Spleen (tissue), 11 donors: ENCODE measurements around the gene TNXB. TPM values are rescaled to one million over a fixed set of nuclear protein-coding genes. Genes with fewer than 3 reads are reported as not detected.
"Not testable (repeated sequence)": the region's sequence is repeated elsewhere in the genome, so short reads cannot be mapped to it uniquely, and the experiment has no call there.

Experiments
- DNase-seq: peaks from one replicate; pipeline ENCODE4 v3.0.0-alpha.2; 2020
- H3K27ac ChIP-seq, 8 donors: fragments of 200-600 bp; sonication (generic) in 7 of 8; 1 replicate in 4 of 8; 2 replicates in 4 of 8; pipeline versions ENCODE4 v1.5.0 to v1.8.0; 2016 to 2021; ENCODE audit warnings: inconsistent platforms in 4 of 8, mild to moderate bottlenecking in 4 of 8, moderate library complexity in 1 of 8
- H3K27me3 ChIP-seq, 7 donors: fragments of 200-600 bp; sonication (generic) in 6 of 7; replicated peaks in 1 of 7; 1 replicate in 4 of 7; 2 replicates in 3 of 7; pipeline versions ENCODE4 v1.5.0 to v1.8.0; 2016 to 2021; ENCODE audit warnings: inconsistent platforms in 3 of 7, mild to moderate bottlenecking in 1 of 7
- H3K36me3 ChIP-seq, 6 donors: fragments of 200-600 bp; sonication (generic) in 5 of 6; 1 replicate in 4 of 6; 2 replicates in 2 of 6; pipeline versions ENCODE4 v1.5.0 to v1.8.0; 2016 to 2021; ENCODE audit warnings: inconsistent platforms in 2 of 6
- H3K4me1 ChIP-seq, 6 donors: fragments of 200-600 bp; sonication (generic) in 5 of 6; 1 replicate in 3 of 6; 2 replicates in 3 of 6; pipeline versions ENCODE4 v1.5.0 to v1.8.0; 2016 to 2021; ENCODE audit warnings: inconsistent platforms in 3 of 6
- H3K4me3 ChIP-seq, 8 donors: fragments of 200-600 bp; sonication (generic) in 7 of 8; 1 replicate in 4 of 8; 2 replicates in 4 of 8; pipeline versions ENCODE4 v1.5.0 to v1.8.0; 2016 to 2021; ENCODE audit warnings: inconsistent platforms in 4 of 8, mild to moderate bottlenecking in 4 of 8, moderate library complexity in 2 of 8
- H3K9me3 ChIP-seq, 8 donors: fragments of 200-600 bp; sonication (generic) in 7 of 8; 1 replicate in 4 of 8; 2 replicates in 4 of 8; pipeline versions ENCODE4 v1.5.0 to v1.8.0; 2016 to 2021; ENCODE audit warnings: inconsistent platforms in 4 of 8
- CTCF ChIP-seq, 11 experiments: fragments of 200-600 bp in 7 of 11; fragments of 450-650 bp in 4 of 11; sonication (generic) in 4 of 11; IDR thresholded peaks in 8 of 11; conservative IDR thresholded peaks in 3 of 11; 1 replicate in 7 of 11; 2 replicates in 4 of 11; pipeline versions ENCODE4 v1.4.0 to v1.8.0; 2016 to 2021; ENCODE audit warnings: antibody characterized with exemption in 11 of 11, inconsistent platforms in 4 of 11, mild to moderate bottlenecking in 1 of 11
- POLR2A ChIP-seq, 3 donors: fragments of 450-650 bp; IDR thresholded peaks; one replicate each; pipeline ENCODE4 v1.5.1; 2017; ENCODE audit warnings: antibody characterized with exemption in 3 of 3, mild to moderate bottlenecking in 1 of 3
- POLR2AphosphoS5 ChIP-seq, 3 donors: sonication (generic); formaldehyde crosslinking; IDR thresholded peaks; one replicate each; pipeline ENCODE4 v1.5.1; 2017; ENCODE audit warnings: antibody characterized with exemption in 3 of 3
- WGBS, 5 donors: extraction: QIAGEN DNeasy Blood & Tissue Kit in 3 of 5; methylation state at CpG; one replicate each; pipeline versions ENCODE4 v1.1.5 to v1.1.7; 2013 to 2018; 5-methylcytosine and 5-hydroxymethylcytosine counted together
- intact Hi-C: fragments of 100-400 bp; cut with DNase I; formaldehyde crosslinking; loops from one replicate; pipeline ENCODE4 v1.15.0; 2023; ENCODE audit warnings: low total_unique reads
- polyA plus RNA-seq, 3 donors: library from polyadenylated mRNA; stranded (reverse); fragments of 200-250 nt; gene quantifications; one replicate each; pipeline ENCODE4 v1.2.1, GENCODE V29; 2013
- total RNA-seq, 7 donors: library from RNA; depleted of rRNA in 3 of 7; stranded (reverse); fragments of >200 nt in 3 of 7; fragmentation: NEBNext Ultra II Directional in 4 of 7; extraction: Animal tissue kit (Norgen Biotek cat#: 25700) in 4 of 7; gene quantifications; one replicate each; pipeline versions ENCODE4 v1.1.0 to v1.2.1, GENCODE V29; 2016 to 2021
- donor health status: healthy with polysubstance abuse.
- donor health status: DM: no; HTN: no; CAD: no; lungs with moderate emphysema.
- donor health status: DM: no; HTN: no; CAD: no.
- donor health status: Bipolar disorder and iron deficiency.
- donor health status: healthy.
- donor health status: DM: no; HTN: no; CAD: no.
- donor health status: DM: yes; HTN: yes; CAD: no.

The TNXB gene
- total and polyA plus RNA-seq, 10 donors = 13.7 to 117 (median 63.3) TPM

- 71 to 89% (median 76%) methylated on average over 5 to 6 of the region's 6 CpGs for WGBS, 5 donors
- TF ChIP-seq POLR2A (IDR thresholded peaks at IDR 0.05) = no peak
- no peak for TF ChIP-seq CTCF (IDR thresholded peaks at IDR 0.05 in 8 of 11, conservative IDR thresholded peaks at IDR 0.05 in 3 of 11)
- TF ChIP-seq POLR2AphosphoS5 (IDR thresholded peaks at IDR 0.05) = no peak
- DNase-seq = no peak
- Histone ChIP-seq H3K9me3 (no peaks in the 10 kb centered on the region), H3K36me3 (peaks cover 0 to 12% (median 0%) of the 10 kb centered on the region in 6 donors), H3K27me3 (no peaks in the 10 kb centered on the region), H3K27ac (peak overlapping the region in 3 of 8 donors; percentile 60 to 67 (median 63)), H3K4me1 (peaks cover 0 to 30% (median 21%) of the 10 kb centered on the region in 6 donors), H3K4me3 (no peak overlapping the region)
- intact Hi-C loops = no loop called here
These were observed 61.6 kb downstream of the TNXB start for GRCh38 chr6:32047539-32047854.

GRCh38 chr6:32047084-32047478 is 62.1 kb downstream of the TNXB start:
- Histone ChIP-seq H3K4me1 (peaks cover 0 to 30% (median 21%) of the 10 kb centered on the region in 6 donors), H3K36me3 (peaks cover 0 to 10% (median 0%) of the 10 kb centered on the region in 6 donors), H3K27me3 (no peaks in the 10 kb centered on the region), H3K9me3 (no peaks in the 10 kb centered on the region), H3K4me3 (no peak overlapping the region), H3K27ac (peak overlapping the region in 4 of 8 donors; percentile 12 to 67 (median 46))
- WGBS, 5 donors = 71 to 88% (median 78%) methylated on average over 6 to 11 of the region's 11 CpGs
- TF ChIP-seq POLR2AphosphoS5 (IDR thresholded peaks at IDR 0.05) = peak in 2 of 3 donors; percentile 4 to 36
- TF ChIP-seq POLR2A (IDR thresholded peaks at IDR 0.05) = no peak
- no peak for TF ChIP-seq CTCF (IDR thresholded peaks at IDR 0.05 in 8 of 11, conservative IDR thresholded peaks at IDR 0.05 in 3 of 11)
- no peak for DNase-seq
- intact Hi-C loops = no loop called here

GRCh38 chr6:32046450-32047083 is 62.6 kb downstream of the TNXB start:
- 50 to 73% (median 61%) methylated on average over 13 to 14 of the region's 14 CpGs for WGBS, 5 donors
- Histone ChIP-seq H3K27me3 (no peaks in the 10 kb centered on the region), H3K4me3 (no peak overlapping the region), H3K27ac (peak overlapping the region in 4 of 8 donors; percentile 12 to 63 (median 42)), H3K9me3 (no peaks in the 10 kb centered on the region), H3K4me1 (peaks cover 0 to 30% (median 21%) of the 10 kb centered on the region in 6 donors), H3K36me3 (peaks cover 0 to 6% (median 0%) of the 10 kb centered on the region in 6 donors)
- no peak for TF ChIP-seq CTCF (IDR thresholded peaks at IDR 0.05 in 8 of 11, conservative IDR thresholded peaks at IDR 0.05 in 3 of 11)
- peak in 1 of 3 donors; percentile 29 for TF ChIP-seq POLR2AphosphoS5 (IDR thresholded peaks at IDR 0.05)
- peak; percentile 70 for DNase-seq
- intact Hi-C loops = no loop called here

GRCh38 chr6:32045811-32046449 is 63.2 kb downstream of the TNXB start:
- intact Hi-C loops = no loop called here
- H3K27ac ChIP-seq = peak overlapping the region in 2 of 8 donors; percentile 55 to 63
- 69 to 93% (median 91%) methylated on average over 10 to 22 of the region's 22 CpGs for WGBS, 5 donors

GRCh38 chr6:32044916-32045315 is 64.2 kb downstream of the TNXB start:
- H3K9me3 ChIP-seq, H3K4me3 ChIP-seq, H3K27ac ChIP-seq, H3K27me3 ChIP-seq, intact Hi-C loops, H3K36me3 ChIP-seq: not testable (repeated sequence)
- H3K4me1 ChIP-seq = peaks cover 0 to 30% (median 21%) of the 10 kb centered on the region in 6 donors
- peak; percentile 64 for DNase-seq
- WGBS, 5 donors = 84 to 96% (median 94%) methylated on average over 6 to 13 of the region's 18 CpGs

More at GRCh38 chr6:32045811-32046449, 63.2 kb downstream of the TNXB start:
- DNase-seq = peak; percentile 58
- H3K4me1 ChIP-seq = peaks cover 0 to 30% (median 21%) of the 10 kb centered on the region in 6 donors
- H3K4me3 ChIP-seq = no peak overlapping the region
- H3K27me3 ChIP-seq = no peaks in the 10 kb centered on the region
- H3K9me3 ChIP-seq = no peaks in the 10 kb centered on the region
- peaks cover 0 to 5% (median 0%) of the 10 kb centered on the region in 6 donors for H3K36me3 ChIP-seq
- TF ChIP-seq POLR2A (IDR thresholded peaks at IDR 0.05) = no peak
- TF ChIP-seq POLR2AphosphoS5 (IDR thresholded peaks at IDR 0.05) = no peak
- no peak for TF ChIP-seq CTCF (IDR thresholded peaks at IDR 0.05 in 8 of 11, conservative IDR thresholded peaks at IDR 0.05 in 3 of 11)

GRCh38 chr6:32043589-32044380 is 65.4 kb downstream of the TNXB start:
- H3K4me3 ChIP-seq, H3K36me3 ChIP-seq, intact Hi-C loops, H3K27ac ChIP-seq, H3K9me3 ChIP-seq, H3K27me3 ChIP-seq: not testable (repeated sequence)
- 88 to 92% (median 89%) methylated on average over 13 to 21 of the region's 31 CpGs for WGBS, 5 donors
- DNase-seq = peak; percentile 44
- peaks cover 0 to 28% (median 21%) of the 10 kb centered on the region in 6 donors for H3K4me1 ChIP-seq
